ENCODE data around the gene SLC25A39. TPM values are rescaled to one million over a fixed set of nuclear protein-coding genes. Genes with fewer than 3 reads are reported as not detected.

The SLC25A39 gene
- total and polyA plus RNA-seq, 8 donors = 55.5 to 121 (median 91.8) TPM

GRCh38 chr17:44361292-44362260 is 37.0 kb upstream of the SLC25A39 start:
- no peaks in the 10 kb centered on the region for H3K36me3 ChIP-seq
- intact Hi-C loops (cut with DNase I) = no loop called here
- H3K4me3 ChIP-seq = no peak overlapping the region
- H3K4me1 ChIP-seq = peaks cover 4 to 21% of the 10 kb centered on the region in 2 donors
- peaks cover 0 to 44% of the 10 kb centered on the region in 2 donors for H3K27me3 ChIP-seq
- no peak overlapping the region for H3K27ac ChIP-seq
- H3K9me3 ChIP-seq = no peaks in the 10 kb centered on the region
- peak in 1 of 4 donors; percentile 28 for DNase-seq
- TF ChIP-seq CTCF (IDR thresholded peaks at IDR 0.05) = no peak
- ATAC-seq = no peak

GRCh38 chr17:44360826-44361225 is 36.2 kb upstream of the SLC25A39 start:
- ATAC-seq = no peak
- Histone ChIP-seq H3K4me3 (no peak overlapping the region), H3K36me3 (no peaks in the 10 kb centered on the region), H3K27ac (no peak overlapping the region), H3K4me1 (peaks cover 4 to 21% of the 10 kb centered on the region in 2 donors), H3K9me3 (no peaks in the 10 kb centered on the region), H3K27me3 (peaks cover 0 to 39% of the 10 kb centered on the region in 2 donors)
- peak in 2 of 4 donors; percentile 31 to 70 for DNase-seq
- no peak for TF ChIP-seq CTCF (IDR thresholded peaks at IDR 0.05)
- intact Hi-C loops (cut with DNase I) = no loop called here

GRCh38 chr17:44360144-44360533 is 35.5 kb upstream of the SLC25A39 start:
- DNase-seq = no peak
- Histone ChIP-seq H3K9me3 (no peaks in the 10 kb centered on the region), H3K27ac (no peak overlapping the region), H3K36me3 (no peaks in the 10 kb centered on the region), H3K4me3 (no peak overlapping the region), H3K27me3 (peaks cover 0 to 44% of the 10 kb centered on the region in 2 donors), H3K4me1 (peaks cover 4 to 21% of the 10 kb centered on the region in 2 donors)
- no peak for TF ChIP-seq CTCF (IDR thresholded peaks at IDR 0.05)
- intact Hi-C loops (cut with DNase I) = no loop called here
- no peak for ATAC-seq

- no peak overlapping the region for H3K27ac ChIP-seq
Observed at GRCh38 chr17:44359458-44360143, 35.0 kb upstream of the SLC25A39 start.

More at GRCh38 chr17:44359458-44360143, 35.0 kb upstream of the SLC25A39 start:
- H3K27me3 ChIP-seq = peaks cover 0 to 44% of the 10 kb centered on the region in 2 donors
- ATAC-seq (no peak), DNase-seq (no peak)
- intact Hi-C loops (cut with DNase I) = no loop called here
- peaks cover 4 to 21% of the 10 kb centered on the region in 2 donors for H3K4me1 ChIP-seq
- H3K36me3 ChIP-seq = no peaks in the 10 kb centered on the region
- no peaks in the 10 kb centered on the region for H3K9me3 ChIP-seq
- no peak overlapping the region for H3K4me3 ChIP-seq
- no peak for TF ChIP-seq CTCF (IDR thresholded peaks at IDR 0.05)

All from left lung (tissue), 10 donors.